Glomerular endothelial cell (primary cell): ENCODE data around the gene CPED1. TPM values are rescaled to one million over a fixed set of nuclear protein-coding genes. Genes with fewer than 3 reads are reported as not detected.
"Not testable (repeated sequence)": the region's sequence is repeated elsewhere in the genome, so short reads cannot be mapped to it uniquely, and the experiment has no call there.

Source experiments
- DNase-seq: peaks from one replicate; pipeline ENCODE4 v3.0.0-alpha.2; 2011; ENCODE audit warnings: low read depth, low spot score; ENCODE audit errors: extremely low read depth
- total RNA-seq: library from RNA; depleted of rRNA; stranded (reverse); fragments of >200 nt; gene quantifications from 2 replicates; pipeline ENCODE4 v1.2.3, GENCODE V29; 2015

The CPED1 gene
- total RNA-seq, 1 donor from 2014 or later, result 2.3 TPM

GRCh38 chr7:121059979-121060509 is 71.5 kb downstream of the CPED1 start:
- DNase-seq, result not testable (repeated sequence)

GRCh38 chr7:121061677-121062582 is 73.4 kb downstream of the CPED1 start:
- no peak for DNase-seq

GRCh38 chr7:121062671-121063279 is 74.3 kb downstream of the CPED1 start:
- DNase-seq, result no peak

- not testable (repeated sequence) for DNase-seq
Observed at GRCh38 chr7:121067717-121068116, 79.2 kb downstream of the CPED1 start.

- DNase-seq, result no peak
Observed at GRCh38 chr7:121069346-121070100, 81.0 kb downstream of the CPED1 start.

GRCh38 chr7:121071132-121071531 is 82.6 kb downstream of the CPED1 start:
- DNase-seq, result no peak

- DNase-seq, result no peak
Observed at GRCh38 chr7:121071662-121072061, 83.2 kb downstream of the CPED1 start.

- DNase-seq, result no peak
Observed at GRCh38 chr7:121072826-121073225, 84.3 kb downstream of the CPED1 start.

- DNase-seq, result no peak
Observed at GRCh38 chr7:121073463-121074099, 85.1 kb downstream of the CPED1 start.

GRCh38 chr7:121075424-121075841 is 86.9 kb downstream of the CPED1 start:
- not testable (repeated sequence) for DNase-seq

GRCh38 chr7:121075952-121076349 is 87.4 kb downstream of the CPED1 start:
- no peak for DNase-seq

GRCh38 chr7:121076350-121077164 is 88.0 kb downstream of the CPED1 start:
- no peak for DNase-seq

- no peak for DNase-seq
Observed at GRCh38 chr7:121077165-121077630, 88.7 kb downstream of the CPED1 start.

- DNase-seq, result no peak
Observed at GRCh38 chr7:121078701-121079227, 90.3 kb downstream of the CPED1 start.

GRCh38 chr7:121079425-121080169 is 91.1 kb downstream of the CPED1 start:
- DNase-seq, result no peak

- DNase-seq, result no peak
Observed at GRCh38 chr7:121080257-121080912, 91.9 kb downstream of the CPED1 start.

- DNase-seq, result no peak
Observed at GRCh38 chr7:121080913-121081326, 92.4 kb downstream of the CPED1 start.

GRCh38 chr7:121081327-121081936 is 92.9 kb downstream of the CPED1 start:
- peak; percentile 52 for DNase-seq
